ACC112 (cell line): ENCODE measurements around the gene NOP53.
"Not testable (repeated sequence)": the region's sequence is repeated elsewhere in the genome, so short reads cannot be mapped to it uniquely, and the experiment has no call there.

Experiments
- H2AFZ ChIP-seq: fragments of 200-600 bp; sonication (generic); one replicate; pipeline ENCODE4 v1.6.0; 2017; ENCODE audit warnings: antibody characterized with exemption, low read length; ENCODE audit not compliant: unreplicated experiment
- H3K27ac ChIP-seq: fragments of 200-600 bp; sonication (generic); 2 replicates; pipeline ENCODE4 v1.5.1; 2014; ENCODE audit warnings: low read depth, mild to moderate bottlenecking, antibody characterized with exemption, low read length, moderate library complexity
- H3K27me3 ChIP-seq: fragments of 200-600 bp; sonication (generic); 2 replicates; pipeline ENCODE4 v1.6.1; 2014; ENCODE audit warnings: mild to moderate bottlenecking, antibody characterized with exemption, low read length, moderate library complexity, mixed read lengths; ENCODE audit not compliant: insufficient read depth
- H3K36me3 ChIP-seq: fragments of 200-600 bp; sonication (generic); 2 replicates; pipeline ENCODE4 v1.6.1; 2016; ENCODE audit warnings: mild to moderate bottlenecking, antibody characterized with exemption, low read length, moderate library complexity, mixed read lengths; ENCODE audit not compliant: insufficient read depth
- H3K4me1 ChIP-seq: fragments of 200-600 bp; sonication (generic); one replicate; pipeline ENCODE4 v1.6.1; 2016; ENCODE audit warnings: low read length, mixed read lengths; ENCODE audit not compliant: insufficient read depth, unreplicated experiment, control insufficient read depth
- H3K4me3 ChIP-seq: fragments of 200-600 bp; sonication (generic); 2 replicates; pipeline ENCODE4 v1.5.1; 2014; ENCODE audit warnings: mild to moderate bottlenecking, low read depth, low read length
- H3K79me2 ChIP-seq: fragments of 200-600 bp; sonication (generic); one replicate; pipeline ENCODE4 v1.6.0; 2016; ENCODE audit warnings: low read length; ENCODE audit not compliant: control insufficient read depth, unreplicated experiment, insufficient read depth

NOP53 gene

DNA sequence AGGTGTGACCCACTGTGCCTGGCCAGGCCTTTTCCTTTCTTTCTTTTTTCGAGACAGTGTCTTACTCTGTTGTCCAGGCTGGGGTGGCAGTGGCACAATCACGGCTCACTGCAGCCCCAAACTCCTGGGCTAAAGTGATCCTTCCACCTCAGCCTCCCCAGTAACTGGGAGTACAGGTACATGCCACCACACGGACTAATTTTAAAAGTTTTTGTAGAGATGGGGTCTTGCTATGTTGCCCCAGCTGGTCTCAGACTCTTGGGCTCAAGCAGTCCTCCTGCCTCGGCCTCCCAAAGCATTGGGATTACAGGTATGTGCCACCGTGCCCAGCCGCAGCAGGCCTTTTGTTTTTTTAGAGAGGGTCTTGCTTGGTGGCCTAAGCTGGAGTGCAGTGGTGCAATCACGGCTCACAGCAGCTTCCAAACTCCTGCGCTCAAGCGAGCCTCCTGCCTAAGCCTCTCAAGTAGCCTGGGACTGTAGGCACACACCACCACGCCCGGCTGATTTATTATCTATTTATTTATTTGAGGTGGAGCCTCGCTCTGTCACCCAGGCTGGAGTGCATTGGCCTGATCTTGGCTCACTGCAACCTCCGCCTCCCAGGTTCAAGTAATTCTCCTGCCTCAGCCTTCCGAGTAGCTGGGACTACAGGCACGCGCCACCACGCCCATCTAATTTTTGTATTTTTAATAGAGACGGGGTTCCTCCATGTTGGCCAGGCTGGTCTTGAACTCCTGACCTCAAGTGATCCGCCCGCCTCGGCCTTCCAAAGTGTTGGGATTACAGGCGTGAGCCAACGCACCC, 32.1 kb downstream of the NOP53 start:
- not testable (repeated sequence) for H3K27ac ChIP-seq, H3K36me3 ChIP-seq, H3K4me1 ChIP-seq, H3K27me3 ChIP-seq
- H3K79me2 ChIP-seq: peaks cover 20% of the 10 kb centered on the region
- peak overlapping the region; percentile 91 for H2AFZ ChIP-seq
- peak overlapping the region; percentile 97 for H3K4me3 ChIP-seq

DNA sequence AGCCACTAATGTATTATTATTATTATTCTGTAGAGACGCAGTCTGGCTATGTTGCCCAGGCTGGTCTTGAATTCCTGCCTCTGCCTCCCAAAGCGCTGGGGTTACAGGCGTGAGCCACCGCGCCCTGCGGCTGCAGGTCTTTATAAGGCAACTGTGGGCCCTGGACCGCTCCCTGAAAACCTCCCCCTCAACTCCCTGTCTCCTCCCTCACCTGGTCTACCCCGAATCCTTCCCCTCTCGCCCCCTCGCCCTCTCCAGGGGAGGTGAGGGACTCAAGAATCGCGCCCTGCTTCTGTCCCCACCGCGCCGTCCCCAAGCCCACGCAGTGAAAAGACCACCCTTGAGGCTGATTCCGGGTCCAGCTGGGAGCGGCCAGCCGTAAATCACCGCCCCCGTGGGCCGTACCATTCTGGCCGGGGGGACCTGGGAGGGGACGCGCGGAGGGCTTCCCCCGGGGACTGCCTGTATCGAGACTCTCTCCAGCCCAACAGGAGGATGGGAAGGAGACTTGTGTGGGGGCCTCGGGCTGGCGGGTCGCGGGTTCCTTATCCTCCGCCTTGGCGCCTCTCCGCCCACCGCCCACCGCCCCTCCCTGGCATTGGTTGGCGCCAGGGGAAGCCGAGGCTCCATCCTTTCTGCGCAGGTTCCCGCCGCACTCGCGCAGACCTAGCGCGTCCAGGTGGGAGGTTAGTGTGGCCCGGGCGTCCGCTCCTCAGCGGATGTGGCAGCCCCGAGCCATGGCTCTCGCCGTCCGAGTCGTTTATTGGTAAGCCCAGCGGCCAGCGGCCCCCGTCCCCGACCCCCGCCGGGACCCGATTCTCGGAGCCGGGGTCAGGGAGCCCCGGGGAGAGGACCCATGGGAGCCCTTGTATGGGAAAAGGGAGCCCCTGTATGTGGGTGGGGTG, 33.0 kb downstream of the NOP53 start, which contains the start of gene SELENOW:
Gene SELENOW (plus strand): TSS at position 655 of the 905 bp plus-strand sequence. CDS start 83 bp downstream, at position 738.
- Histone ChIP-seq H3K79me2 (peaks cover 20% of the 10 kb centered on the region), H3K4me3 (peak within 1 kb of the TSS; percentile 97), H3K36me3 (no peaks in the 10 kb centered on the region), H3K4me1 (peaks cover 4% of the 10 kb centered on the region), H3K27ac (peak within 1 kb of the TSS; percentile 68), H3K27me3 (no peaks in the 10 kb centered on the region), H2AFZ (peak within 1 kb of the TSS; percentile 91)

DNA sequence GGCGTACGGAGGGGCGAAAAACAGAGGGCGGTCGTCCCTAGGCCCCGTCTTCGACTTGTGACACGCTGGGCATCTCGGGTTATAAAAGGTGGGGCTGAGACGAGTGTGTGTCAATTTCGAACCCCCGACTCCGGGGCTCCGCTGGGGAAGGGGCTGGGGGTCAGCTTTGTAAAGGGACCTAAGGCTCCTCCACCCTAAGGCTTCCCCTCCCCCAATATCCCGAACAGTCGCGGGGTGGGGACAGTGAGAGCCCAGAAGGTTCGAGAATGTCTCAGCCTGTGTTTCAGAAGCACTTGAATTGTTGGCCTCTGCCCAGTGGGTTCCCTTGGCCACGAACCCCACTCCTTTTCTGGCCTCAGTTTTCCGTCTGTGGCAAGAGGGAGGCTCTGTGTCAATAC, 33.6 kb downstream of the NOP53 start:
- no peaks in the 10 kb centered on the region for H3K27me3 ChIP-seq
- H3K79me2 ChIP-seq: peaks cover 20% of the 10 kb centered on the region
- peaks cover 4% of the 10 kb centered on the region for H3K4me1 ChIP-seq
- H3K36me3 ChIP-seq: no peaks in the 10 kb centered on the region
- no peak overlapping the region for H3K27ac ChIP-seq
- H3K4me3 ChIP-seq: peak overlapping the region; percentile 97
- no peak overlapping the region for H2AFZ ChIP-seq

- peak overlapping the region; percentile 97 for H3K4me3 ChIP-seq
- no peak overlapping the region for H2AFZ ChIP-seq
- no peaks in the 10 kb centered on the region for H3K36me3 ChIP-seq
- no peak overlapping the region for H3K27ac ChIP-seq
- H3K79me2 ChIP-seq: peaks cover 20% of the 10 kb centered on the region
- no peaks in the 10 kb centered on the region for H3K27me3 ChIP-seq
- peaks cover 4% of the 10 kb centered on the region for H3K4me1 ChIP-seq
Observed at GRCh38 chr19:47779524-47780214, 34.3 kb downstream of the NOP53 start.

DNA sequence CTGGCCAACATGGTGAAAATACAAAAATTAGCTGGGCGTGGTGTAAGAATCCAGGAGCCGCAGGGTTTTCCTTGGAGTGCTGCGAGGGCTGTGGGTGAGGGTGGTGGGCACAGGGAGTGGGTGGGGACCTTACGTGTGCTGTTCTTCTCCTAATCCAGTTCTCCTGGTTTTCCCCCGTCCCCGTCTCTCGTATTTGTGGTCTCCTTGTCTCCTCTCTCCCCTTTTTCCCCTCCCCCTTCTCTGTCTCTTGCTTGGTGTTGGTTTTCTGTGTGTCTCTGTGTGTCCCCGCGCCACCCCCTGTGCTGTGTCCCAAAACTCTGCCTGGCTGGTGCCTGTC, 34.8 kb downstream of the NOP53 start:
- H3K27ac ChIP-seq: no peak overlapping the region
- H3K4me1 ChIP-seq: peaks cover 4% of the 10 kb centered on the region
- H3K4me3 ChIP-seq: peak overlapping the region; percentile 97
- H2AFZ ChIP-seq: no peak overlapping the region
- no peaks in the 10 kb centered on the region for H3K36me3 ChIP-seq
- H3K27me3 ChIP-seq: no peaks in the 10 kb centered on the region
- peaks cover 20% of the 10 kb centered on the region for H3K79me2 ChIP-seq

GRCh38 chr19:47781590-47782262, 36.4 kb downstream of the NOP53 start:
- Histone ChIP-seq H2AFZ (no peak overlapping the region), H3K36me3 (no peaks in the 10 kb centered on the region), H3K4me3 (no peak overlapping the region), H3K79me2 (peaks cover 20% of the 10 kb centered on the region), H3K4me1 (peaks cover 4% of the 10 kb centered on the region), H3K27me3 (no peaks in the 10 kb centered on the region), H3K27ac (no peak overlapping the region)

GRCh38 chr19:47786566-47786965, 41.2 kb downstream of the NOP53 start:
- no peak overlapping the region for H3K4me3 ChIP-seq
- no peaks in the 10 kb centered on the region for H3K4me1 ChIP-seq
- no peaks in the 10 kb centered on the region for H3K27me3 ChIP-seq
- no peak overlapping the region for H2AFZ ChIP-seq
- no peaks in the 10 kb centered on the region for H3K36me3 ChIP-seq
- no peaks in the 10 kb centered on the region for H3K79me2 ChIP-seq
- H3K27ac ChIP-seq: no peak overlapping the region

DNA sequence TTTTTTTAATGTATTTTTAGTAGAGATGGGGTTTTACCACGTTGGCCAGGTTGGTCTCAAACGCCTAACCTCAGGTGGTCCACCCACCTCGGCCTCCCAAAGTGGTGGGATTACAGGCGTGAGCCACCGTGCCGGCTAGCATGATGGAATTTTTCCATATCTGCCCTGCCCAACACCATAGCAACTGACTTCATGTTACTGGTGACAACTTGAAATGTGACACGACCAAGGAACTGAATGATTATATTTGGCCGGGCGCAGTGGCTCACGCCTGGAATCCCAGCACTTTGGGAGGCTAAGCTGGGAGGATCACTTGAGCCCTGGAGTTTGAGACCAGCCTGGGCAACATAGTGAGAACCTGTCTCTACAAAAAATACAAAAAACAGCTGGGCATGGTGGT, 42.0 kb downstream of the NOP53 start:
- not testable (repeated sequence) for H3K36me3 ChIP-seq, H3K27me3 ChIP-seq, H2AFZ ChIP-seq, H3K27ac ChIP-seq, H3K4me3 ChIP-seq, H3K79me2 ChIP-seq, H3K4me1 ChIP-seq

GRCh38 chr19:47789811-47790210, 44.5 kb downstream of the NOP53 start:
- H3K36me3 ChIP-seq, H3K4me3 ChIP-seq, H2AFZ ChIP-seq, H3K27me3 ChIP-seq, H3K27ac ChIP-seq, H3K79me2 ChIP-seq, H3K4me1 ChIP-seq: not testable (repeated sequence)

GRCh38 chr19:47790398-47790814, 45.1 kb downstream of the NOP53 start:
- H2AFZ ChIP-seq: no peak overlapping the region
- H3K27ac ChIP-seq: no peak overlapping the region
- H3K27me3 ChIP-seq: no peaks in the 10 kb centered on the region
- H3K79me2 ChIP-seq: no peaks in the 10 kb centered on the region
- H3K4me1 ChIP-seq: no peaks in the 10 kb centered on the region
- no peaks in the 10 kb centered on the region for H3K36me3 ChIP-seq
- H3K4me3 ChIP-seq: no peak overlapping the region
